GM12878 (cell line): ENCODE data around the gene KCNH5. TPM values are rescaled to one million over a fixed set of nuclear protein-coding genes. Genes with fewer than 3 reads are reported as not detected.

Source experiments
- ATAC-seq: fragments of 200-7000 bp; cut with Tn5 transposase; 3 replicates; pipeline ENCODE4 v1.9.1; 2020; ENCODE audit warnings: mild to moderate bottlenecking, moderate library complexity
- BruUV-seq: library from RNA; stranded (reverse); fragments of 400-500 nt; replicated peaks from 2 replicates; lab custom pipeline; 2021; lab: Mats Ljungman, UMichigan
- CTCF ChIA-PET: fragments of 300-600 bp; sonication (Branson Sonifier 250); formaldehyde crosslinking; extraction: SDS; loops from one replicate; lab custom pipeline; 2021; ENCODE audit warnings: inconsistent platforms; lab: Yijun Ruan, JAX
- POLR2A ChIA-PET: fragments of 350-600 bp; formaldehyde crosslinking; extraction: SDS; loops from one replicate; lab custom pipeline; 2021; ENCODE audit warnings: inconsistent platforms; lab: Charles Lee
- RAD21 ChIA-PET: fragments of 300-600 bp; sonication (Branson Sonifier 250); formaldehyde crosslinking; loops from one replicate; lab custom pipeline; 2023; ENCODE audit warnings: antibody characterized with exemption; ENCODE audit not compliant: unreplicated experiment; lab: Charles Lee
- SMC1A ChIA-PET: fragments of 300-600 bp; sonication (Branson Sonifier 250); formaldehyde crosslinking; loops from one replicate; lab custom pipeline; 2023; ENCODE audit not compliant: unreplicated experiment, uncharacterized antibody; lab: Charles Lee
- DNase-seq: peaks from one replicate; pipeline ENCODE4 v3.0.0-alpha.2; 2011; ENCODE audit warnings: low read depth, low spot score
- FAIRE-seq: peaks from 3 replicates; lab custom pipeline; 2011; peaks lifted over from hg19 to GRCh38; lab: Jason Lieb, UNC
- H2AFZ ChIP-seq: 2 replicates; pipeline ENCODE4 v1.6.0; 2011; ENCODE audit warnings: low read depth, low read length, control low read depth; ENCODE audit not compliant: control insufficient read depth
- H3K27ac ChIP-seq: 2 replicates; pipeline ENCODE4 v1.5.1; 2011; ENCODE audit warnings: control low read depth; ENCODE audit not compliant: control insufficient read depth, insufficient read depth
- H3K27me3 ChIP-seq, 2 experiments: replicated peaks in 1 of 2; 2 replicates each; pipeline versions ENCODE4 v1.6.0 to v1.6.1; 2011; ENCODE audit warnings: low read length in 1 of 2; ENCODE audit not compliant: control insufficient read depth in 2 of 2, insufficient read depth in 2 of 2
- H3K36me3 ChIP-seq, 2 experiments: 2 replicates each; pipeline ENCODE4 v1.5.1; 2011; ENCODE audit warnings: low read length in 1 of 2; ENCODE audit not compliant: control insufficient read depth in 2 of 2, insufficient read depth in 2 of 2
- H3K4me1 ChIP-seq: 2 replicates; pipeline ENCODE4 v1.6.1; 2011; ENCODE audit warnings: mild to moderate bottlenecking, low read length, moderate library complexity, mixed read lengths; ENCODE audit not compliant: control insufficient read depth, insufficient read depth
- H3K4me2 ChIP-seq: 2 replicates; pipeline ENCODE4 v1.6.0; 2011; ENCODE audit warnings: control low read depth; ENCODE audit not compliant: control insufficient read depth, insufficient read depth
- H3K4me3 ChIP-seq: fragments of 200-600 bp; sonication (generic); 2 replicates; pipeline ENCODE4 v1.5.1; 2016
- H3K79me2 ChIP-seq: 2 replicates; pipeline ENCODE4 v1.6.0; 2011; ENCODE audit warnings: low read length; ENCODE audit not compliant: control insufficient read depth, insufficient read depth
- H3K9ac ChIP-seq: 2 replicates; pipeline ENCODE4 v1.8.0; 2011; ENCODE audit warnings: low read length, control low read depth, mixed read lengths; ENCODE audit not compliant: control insufficient read depth, insufficient read depth
- H3K9me3 ChIP-seq: replicated peaks from 3 replicates; pipeline ENCODE4 v1.5.1; 2011; ENCODE audit warnings: mild to moderate bottlenecking, low read length; ENCODE audit not compliant: control insufficient read depth, insufficient read depth
- H4K20me1 ChIP-seq: 2 replicates; pipeline ENCODE4 v1.6.0; 2011; ENCODE audit not compliant: control insufficient read depth, insufficient read depth
- IKZF1 ChIP-seq: fragments of 450-650 bp; conservative IDR thresholded peaks from 2 replicates; pipeline ENCODE4 v1.6.1; 2017; ENCODE audit warnings: antibody characterized with exemption, mild to moderate bottlenecking
- ZBTB11 ChIP-seq: fragments of 450-650 bp; formaldehyde crosslinking; IDR thresholded peaks from 2 replicates; pipeline ENCODE4 v1.5.0; 2022; ENCODE audit warnings: mild to moderate bottlenecking, missing genetic modification characterization
- ZSCAN29 ChIP-seq: fragments of 450-650 bp; IDR thresholded peaks from 2 replicates; pipeline ENCODE4 v1.6.1; 2017; ENCODE audit warnings: mild to moderate bottlenecking, moderate library complexity
- WGBS: methylation state at CpG from one replicate; pipeline ENCODE4 v1.1.6; 2016; ENCODE audit warnings: low lambda C conversion rate; ENCODE audit not compliant: insufficient replicate concordance, insufficient coverage; ENCODE audit errors: missing lambda C conversion rate; 5-methylcytosine and 5-hydroxymethylcytosine counted together
- in situ Hi-C: fragments of 300-500 bp; cut with MboI; formaldehyde crosslinking; loops from 9 replicates; pipeline ENCODE4 v1.14.3; 2018; ENCODE audit warnings: mixed read lengths
- intact Hi-C: fragments of 100-400 bp; cut with micrococcal nuclease; formaldehyde crosslinking; loops from one replicate; pipeline ENCODE4 v1.14.2; 2022; ENCODE audit not compliant: unreplicated experiment
- polyA plus RNA-seq, 11 experiments: library from polyadenylated mRNA; depleted of rRNA in 4 of 11; unstranded in 6 of 11; stranded (reverse) in 5 of 11; fragments of >200 nt; fragmentation: Nextera tagmentation in 4 of 11; fragmentation: Illumina TruSeq in 1 of 11; extraction: Ambion mirVana in 4 of 11; extraction: Trizol in 1 of 11; gene quantifications; 1 replicate in 1 of 11; 2 replicates in 10 of 11; pipeline versions ENCODE4 v1.2.1 to v1.2.3, GENCODE V29; 2011 to 2016; ENCODE audit warnings: inconsistent platforms in 2 of 11, missing spikeins in 2 of 11, low read depth in 1 of 11
- total RNA-seq, 4 experiments: library from RNA; depleted of rRNA in 3 of 4; stranded (reverse); fragments of >200 nt in 3 of 4; fragmentation: Illumina TruSeq in 1 of 4; extraction: Trizol in 1 of 4; gene quantifications; 2 replicates each; pipeline versions ENCODE4 v1.2.1 to v1.2.3, GENCODE V29; 2013 to 2021

Gene KCNH5
- total and polyA plus RNA-seq, 10 of the 15 experiments (the other 5 are each of a cell fraction or from before 2014, with no cell fraction given): under 0.01 to 0.04 (median 0.04) TPM; not detected in 7

- no peak for TF ChIP-seq ZBTB11 (CRISPR knock-in tag)
- TF ChIP-seq, all 136 proteins: peak for 0
These were observed 266.4 kb downstream of the KCNH5 start (continued) for GRCh38 chr14:62778852-62779251.

- Histone ChIP-seq H3K9ac (no peak overlapping the region), H3K27me3 (no peaks in the 10 kb centered on the region), H4K20me1 (no peaks in the 10 kb centered on the region), H3K4me2 (no peak overlapping the region), H3K9me3 (no peaks in the 10 kb centered on the region), H3K27ac (no peak overlapping the region), H3K79me2 (no peaks in the 10 kb centered on the region), H2AFZ (no peak overlapping the region), H3K4me3 (no peak overlapping the region), H3K4me1 (no peaks in the 10 kb centered on the region), H3K36me3 (no peaks in the 10 kb centered on the region)
- SMC1A ChIA-PET: no interaction called here
- no TSS peak for BruUV-seq
- FAIRE-seq (no peak), DNase-seq (no peak), ATAC-seq (no peak)
- intact Hi-C loops: no loop called here
- no peak for TF ChIP-seq ZSCAN29
- TF ChIP-seq IKZF1: no peak
- in situ Hi-C loops: no loop called here
- POLR2A ChIA-PET: no interaction called here
- WGBS: 20% methylated on average over 2 of the region's 2 CpGs
- CTCF ChIA-PET: no interaction called here
- RAD21 ChIA-PET: no interaction called here
These were observed 266.9 kb downstream of the KCNH5 start for GRCh38 chr14:62778310-62778709.
